WTC11 (cell line): ENCODE results near the gene KDM6B.

Experiments
- ESRRA ChIP-seq: sonication (generic); formaldehyde crosslinking; IDR thresholded peaks from 2 replicates; pipeline ENCODE4 v1.8.1; 2022; ENCODE audit warnings: mild to moderate bottlenecking, missing genetic modification reagents, borderline replicate concordance
- ETV6 ChIP-seq: sonication (generic); formaldehyde crosslinking; IDR thresholded peaks from 2 replicates; pipeline ENCODE4 v1.8.1; 2022; ENCODE audit warnings: mild to moderate bottlenecking, missing genetic modification reagents
- RORB ChIP-seq: fragments of 250-450 bp; sonication (Bioruptor Pico); IDR thresholded peaks from 2 replicates; pipeline ENCODE4 v1.9.0; 2021; ENCODE audit warnings: mild to moderate bottlenecking
- ZNF416 ChIP-seq: fragments of 250-450 bp; sonication (Bioruptor Pico); IDR thresholded peaks from 2 replicates; pipeline ENCODE4 v1.9.0; 2021; ENCODE audit warnings: mild to moderate bottlenecking, inconsistent platforms
- TF ChIP-seq, protein P1 (sequence below): sonication (generic); formaldehyde crosslinking; IDR thresholded peaks from 2 replicates; pipeline ENCODE4 v1.8.0; 2022; ENCODE audit warnings: mild to moderate bottlenecking, missing genetic modification reagents
- TF ChIP-seq, protein P2 (sequence below): fragments of 200-600 bp; IDR thresholded peaks from 2 replicates; pipeline ENCODE4 v1.8.0; 2022; ENCODE audit warnings: antibody characterized with exemption
- TF ChIP-seq, protein P3 (sequence below): sonication (generic); formaldehyde crosslinking; IDR thresholded peaks from 2 replicates; pipeline ENCODE4 v1.8.0; 2022; ENCODE audit warnings: missing genetic modification reagents
- TF ChIP-seq, protein P4 (sequence below): sonication (generic); formaldehyde crosslinking; IDR thresholded peaks from 2 replicates; pipeline ENCODE4 v1.8.1; 2022; ENCODE audit warnings: low read depth, missing genetic modification reagents, borderline replicate concordance
- TF ChIP-seq, protein P5 (sequence below): sonication (generic); formaldehyde crosslinking; IDR thresholded peaks from 2 replicates; pipeline ENCODE4 v1.8.1; 2022; ENCODE audit warnings: low read depth, mild to moderate bottlenecking, moderate library complexity, missing genetic modification reagents, borderline replicate concordance

DNA sequence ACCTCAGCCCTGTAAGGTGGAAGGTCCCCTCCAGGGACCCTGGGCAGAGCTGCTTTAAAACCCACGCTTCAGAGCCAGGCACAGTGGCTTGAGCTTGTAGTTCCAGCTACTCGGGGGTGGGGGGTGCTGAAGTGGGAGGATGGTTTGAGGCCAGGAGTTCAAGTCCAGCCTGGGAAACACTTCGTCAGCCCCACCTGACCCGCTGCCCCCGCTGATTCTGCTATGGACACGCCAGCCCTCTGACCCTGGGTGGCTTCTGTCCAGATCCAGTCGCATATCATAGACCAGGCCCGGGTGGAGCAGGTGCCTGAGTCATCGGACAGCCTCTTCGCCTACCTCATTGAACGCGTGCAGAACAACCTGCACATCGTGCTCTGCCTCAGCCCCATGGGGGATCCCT lies 35.2 kb upstream of the KDM6B start:
- TF ChIP-seq ESRRA (CRISPR knock-in tag) (no peak), RORB (CRISPR knock-in tag) (no peak), ETV6 (no peak), ZNF416 (CRISPR knock-in tag) (no peak)
- TF ChIP-seq, protein P1, sequence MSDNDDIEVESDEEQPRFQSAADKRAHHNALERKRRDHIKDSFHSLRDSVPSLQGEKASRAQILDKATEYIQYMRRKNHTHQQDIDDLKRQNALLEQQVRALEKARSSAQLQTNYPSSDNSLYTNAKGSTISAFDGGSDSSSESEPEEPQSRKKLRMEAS, result no peak
- TF ChIP-seq, protein P2, sequence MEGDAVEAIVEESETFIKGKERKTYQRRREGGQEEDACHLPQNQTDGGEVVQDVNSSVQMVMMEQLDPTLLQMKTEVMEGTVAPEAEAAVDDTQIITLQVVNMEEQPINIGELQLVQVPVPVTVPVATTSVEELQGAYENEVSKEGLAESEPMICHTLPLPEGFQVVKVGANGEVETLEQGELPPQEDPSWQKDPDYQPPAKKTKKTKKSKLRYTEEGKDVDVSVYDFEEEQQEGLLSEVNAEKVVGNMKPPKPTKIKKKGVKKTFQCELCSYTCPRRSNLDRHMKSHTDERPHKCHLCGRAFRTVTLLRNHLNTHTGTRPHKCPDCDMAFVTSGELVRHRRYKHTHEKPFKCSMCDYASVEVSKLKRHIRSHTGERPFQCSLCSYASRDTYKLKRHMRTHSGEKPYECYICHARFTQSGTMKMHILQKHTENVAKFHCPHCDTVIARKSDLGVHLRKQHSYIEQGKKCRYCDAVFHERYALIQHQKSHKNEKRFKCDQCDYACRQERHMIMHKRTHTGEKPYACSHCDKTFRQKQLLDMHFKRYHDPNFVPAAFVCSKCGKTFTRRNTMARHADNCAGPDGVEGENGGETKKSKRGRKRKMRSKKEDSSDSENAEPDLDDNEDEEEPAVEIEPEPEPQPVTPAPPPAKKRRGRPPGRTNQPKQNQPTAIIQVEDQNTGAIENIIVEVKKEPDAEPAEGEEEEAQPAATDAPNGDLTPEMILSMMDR, result no peak
- TF ChIP-seq, protein P3, sequence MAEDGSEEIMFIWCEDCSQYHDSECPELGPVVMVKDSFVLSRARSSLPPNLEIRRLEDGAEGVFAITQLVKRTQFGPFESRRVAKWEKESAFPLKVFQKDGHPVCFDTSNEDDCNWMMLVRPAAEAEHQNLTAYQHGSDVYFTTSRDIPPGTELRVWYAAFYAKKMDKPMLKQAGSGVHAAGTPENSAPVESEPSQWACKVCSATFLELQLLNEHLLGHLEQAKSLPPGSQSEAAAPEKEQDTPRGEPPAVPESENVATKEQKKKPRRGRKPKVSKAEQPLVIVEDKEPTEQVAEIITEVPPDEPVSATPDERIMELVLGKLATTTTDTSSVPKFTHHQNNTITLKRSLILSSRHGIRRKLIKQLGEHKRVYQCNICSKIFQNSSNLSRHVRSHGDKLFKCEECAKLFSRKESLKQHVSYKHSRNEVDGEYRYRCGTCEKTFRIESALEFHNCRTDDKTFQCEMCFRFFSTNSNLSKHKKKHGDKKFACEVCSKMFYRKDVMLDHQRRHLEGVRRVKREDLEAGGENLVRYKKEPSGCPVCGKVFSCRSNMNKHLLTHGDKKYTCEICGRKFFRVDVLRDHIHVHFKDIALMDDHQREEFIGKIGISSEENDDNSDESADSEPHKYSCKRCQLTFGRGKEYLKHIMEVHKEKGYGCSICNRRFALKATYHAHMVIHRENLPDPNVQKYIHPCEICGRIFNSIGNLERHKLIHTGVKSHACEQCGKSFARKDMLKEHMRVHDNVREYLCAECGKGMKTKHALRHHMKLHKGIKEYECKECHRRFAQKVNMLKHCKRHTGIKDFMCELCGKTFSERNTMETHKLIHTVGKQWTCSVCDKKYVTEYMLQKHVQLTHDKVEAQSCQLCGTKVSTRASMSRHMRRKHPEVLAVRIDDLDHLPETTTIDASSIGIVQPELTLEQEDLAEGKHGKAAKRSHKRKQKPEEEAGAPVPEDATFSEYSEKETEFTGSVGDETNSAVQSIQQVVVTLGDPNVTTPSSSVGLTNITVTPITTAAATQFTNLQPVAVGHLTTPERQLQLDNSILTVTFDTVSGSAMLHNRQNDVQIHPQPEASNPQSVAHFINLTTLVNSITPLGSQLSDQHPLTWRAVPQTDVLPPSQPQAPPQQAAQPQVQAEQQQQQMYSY (CRISPR knock-in tag), result no peak
- TF ChIP-seq, protein P4, sequence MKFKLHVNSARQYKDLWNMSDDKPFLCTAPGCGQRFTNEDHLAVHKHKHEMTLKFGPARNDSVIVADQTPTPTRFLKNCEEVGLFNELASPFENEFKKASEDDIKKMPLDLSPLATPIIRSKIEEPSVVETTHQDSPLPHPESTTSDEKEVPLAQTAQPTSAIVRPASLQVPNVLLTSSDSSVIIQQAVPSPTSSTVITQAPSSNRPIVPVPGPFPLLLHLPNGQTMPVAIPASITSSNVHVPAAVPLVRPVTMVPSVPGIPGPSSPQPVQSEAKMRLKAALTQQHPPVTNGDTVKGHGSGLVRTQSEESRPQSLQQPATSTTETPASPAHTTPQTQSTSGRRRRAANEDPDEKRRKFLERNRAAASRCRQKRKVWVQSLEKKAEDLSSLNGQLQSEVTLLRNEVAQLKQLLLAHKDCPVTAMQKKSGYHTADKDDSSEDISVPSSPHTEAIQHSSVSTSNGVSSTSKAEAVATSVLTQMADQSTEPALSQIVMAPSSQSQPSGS, result no peak
- TF ChIP-seq, protein P5, sequence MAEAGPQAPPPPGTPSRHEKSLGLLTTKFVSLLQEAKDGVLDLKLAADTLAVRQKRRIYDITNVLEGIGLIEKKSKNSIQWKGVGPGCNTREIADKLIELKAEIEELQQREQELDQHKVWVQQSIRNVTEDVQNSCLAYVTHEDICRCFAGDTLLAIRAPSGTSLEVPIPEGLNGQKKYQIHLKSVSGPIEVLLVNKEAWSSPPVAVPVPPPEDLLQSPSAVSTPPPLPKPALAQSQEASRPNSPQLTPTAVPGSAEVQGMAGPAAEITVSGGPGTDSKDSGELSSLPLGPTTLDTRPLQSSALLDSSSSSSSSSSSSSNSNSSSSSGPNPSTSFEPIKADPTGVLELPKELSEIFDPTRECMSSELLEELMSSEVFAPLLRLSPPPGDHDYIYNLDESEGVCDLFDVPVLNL (CRISPR knock-in tag), result no peak
